CD8-positive, alpha-beta memory T cell (primary cell): Measurements from ENCODE around the gene RUBCN. TPM values are rescaled to one million over a fixed set of nuclear protein-coding genes. Genes with fewer than 3 reads are reported as not detected.

Source experiments
- CTCF ChIA-PET: fragments of 350-600 bp; sonication (Branson Sonifier 250); formaldehyde crosslinking; loops from one replicate; lab custom pipeline; 2021; ENCODE audit warnings: antibody characterized with exemption; lab: Charles Lee
- POLR2A ChIA-PET: fragments of 350-600 bp; sonication (Branson Sonifier 250); formaldehyde crosslinking; loops from one replicate; lab custom pipeline; 2021; ENCODE audit warnings: antibody characterized with exemption; lab: Charles Lee
- DNase-seq, 5 donors: peaks; one replicate each; pipeline versions ENCODE4 v3.0.0 to v3.0.0-alpha.2; 2020 to 2022; ENCODE audit warnings: mixed read lengths in 1 of 5
- H3K27ac ChIP-seq: one replicate; pipeline ENCODE4 v1.7.0; 2013; ENCODE audit warnings: low read depth, mild to moderate bottlenecking, low read length, moderate library complexity
- H3K27me3 ChIP-seq: 2 replicates; pipeline ENCODE4 v1.7.0; 2013; ENCODE audit warnings: low read length, mild to moderate bottlenecking; ENCODE audit not compliant: insufficient read depth, poor library complexity, severe bottlenecking
- H3K36me3 ChIP-seq: 2 replicates; pipeline ENCODE4 v1.7.0; 2013; ENCODE audit warnings: mild to moderate bottlenecking, low read length, moderate library complexity; ENCODE audit not compliant: insufficient read depth
- H3K4me1 ChIP-seq: 2 replicates; pipeline ENCODE4 v1.7.0; 2013; ENCODE audit warnings: mild to moderate bottlenecking, low read length, moderate library complexity; ENCODE audit not compliant: insufficient read depth
- H3K4me3 ChIP-seq: 2 replicates; pipeline ENCODE4 v1.7.0; 2013; ENCODE audit warnings: mild to moderate bottlenecking, low read length
- H3K9me3 ChIP-seq: 2 replicates; pipeline ENCODE4 v1.7.0; 2013; ENCODE audit warnings: mild to moderate bottlenecking, low read length
- H3K27ac Mint-ChIP-seq, 8 donors: one replicate each; pipeline ENCODE4 v1.8.0; 2020 to 2021; ENCODE audit warnings: mixed read lengths in 8 of 8, mild to moderate bottlenecking in 6 of 8, inconsistent platforms in 3 of 8, moderate library complexity in 3 of 8
- H3K27me3 Mint-ChIP-seq, 2 donors: one replicate each; pipeline ENCODE4 v1.8.0; 2020 to 2021; ENCODE audit warnings: mixed read lengths in 2 of 2, mild to moderate bottlenecking in 1 of 2, moderate library complexity in 1 of 2
- H3K36me3 Mint-ChIP-seq, 3 donors: one replicate each; pipeline ENCODE4 v1.8.0; 2020 to 2021; ENCODE audit warnings: mixed read lengths in 3 of 3, inconsistent platforms in 1 of 3, mild to moderate bottlenecking in 1 of 3
- H3K4me1 Mint-ChIP-seq, 3 donors: one replicate each; pipeline ENCODE4 v1.8.0; 2020 to 2021; ENCODE audit warnings: mixed read lengths in 3 of 3, inconsistent platforms in 1 of 3, mild to moderate bottlenecking in 1 of 3
- H3K4me3 Mint-ChIP-seq, 7 donors: one replicate each; pipeline ENCODE4 v1.8.0; 2020 to 2021; ENCODE audit warnings: mixed read lengths in 7 of 7, mild to moderate bottlenecking in 6 of 7, moderate library complexity in 4 of 7, inconsistent platforms in 2 of 7
- H3K9me3 Mint-ChIP-seq, 5 donors: one replicate each; pipeline ENCODE4 v1.8.0; 2020 to 2022; ENCODE audit warnings: mixed read lengths in 5 of 5, mild to moderate bottlenecking in 3 of 5, moderate library complexity in 2 of 5, inconsistent platforms in 1 of 5
- polyA plus RNA-seq: library from polyadenylated mRNA; unstranded; fragments of 300-500 nt; fragmentation: Illumina TruSeq; gene quantifications from one replicate; pipeline ENCODE4 v1.2.3, GENCODE V29; 2021
- total RNA-seq, 2 experiments: library from RNA; stranded (reverse); gene quantifications; one replicate each; pipeline ENCODE4 v1.2.3, GENCODE V29; 2021

RUBCN gene
- total and polyA plus RNA-seq, 3 experiments from 2014 or later = 26.6 to 45.9 (median 43.2) TPM

DNA sequence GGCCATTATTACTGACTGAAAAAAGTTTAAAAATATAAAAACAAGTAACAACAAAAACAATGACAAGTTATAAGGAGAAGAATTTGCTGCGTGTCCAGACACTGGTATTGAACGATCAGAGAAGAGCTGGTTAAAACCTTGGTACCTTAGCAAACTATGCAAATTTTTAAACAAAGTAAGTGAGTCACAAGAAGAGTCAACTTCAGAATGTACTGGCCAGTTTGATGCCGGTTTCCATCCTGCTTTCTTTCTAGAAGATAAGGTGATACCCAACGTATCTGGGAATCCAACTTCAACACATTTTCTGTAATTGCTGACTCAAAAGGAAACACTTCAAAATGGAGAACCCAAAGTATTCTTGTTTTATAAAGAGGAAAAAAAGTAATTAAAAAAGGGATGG is 49.8 kb downstream of the RUBCN start:
- Mint-ChIP-seq H3K4me3 (no peak overlapping the region), H3K9me3 (no peaks in the 10 kb centered on the region), H3K4me1 (no peaks in the 10 kb centered on the region), H3K36me3 (peaks cover 6 to 84% (median 24%) of the 10 kb centered on the region in 3 donors), H3K27ac (no peak overlapping the region), H3K27me3 (no peaks in the 10 kb centered on the region)
- no peaks in the 10 kb centered on the region for H3K27me3 ChIP-seq
- H3K9me3 ChIP-seq = no peaks in the 10 kb centered on the region
- H3K4me1 ChIP-seq = no peaks in the 10 kb centered on the region
- no peak overlapping the region for H3K27ac ChIP-seq
- H3K4me3 ChIP-seq = no peak overlapping the region
- ChIA-PET CTCF (no interaction called here), POLR2A (no interaction called here)
- no peak for DNase-seq
- H3K36me3 ChIP-seq = peaks cover 36% of the 10 kb centered on the region

DNA sequence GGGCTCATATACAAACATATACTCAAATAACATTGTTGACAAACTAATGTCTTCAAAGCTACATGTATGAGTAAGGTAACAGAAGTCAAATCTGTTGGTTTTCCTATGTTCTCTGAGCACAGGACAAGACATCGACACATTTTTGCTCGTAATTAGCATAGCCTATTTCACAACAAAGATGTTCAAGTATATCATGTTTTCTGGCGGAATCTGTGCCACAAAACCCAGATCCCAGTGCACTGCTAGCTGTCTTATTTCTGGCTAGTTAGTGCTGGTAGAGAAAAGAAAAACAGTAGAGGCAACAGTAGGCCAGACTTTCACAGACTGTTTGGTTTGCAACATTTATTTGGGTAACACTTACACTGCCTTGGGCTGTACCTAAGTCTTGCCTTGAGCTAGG is 51.2 kb downstream of the RUBCN start:
- Histone ChIP-seq H3K4me1 (no peaks in the 10 kb centered on the region), H3K4me3 (no peak overlapping the region), H3K9me3 (no peaks in the 10 kb centered on the region), H3K36me3 (peaks cover 39% of the 10 kb centered on the region), H3K27ac (no peak overlapping the region), H3K27me3 (no peaks in the 10 kb centered on the region)
- H3K27me3 Mint-ChIP-seq = no peaks in the 10 kb centered on the region
- DNase-seq = no peak
- no peaks in the 10 kb centered on the region for H3K4me1 Mint-ChIP-seq
- POLR2A ChIA-PET = no interaction called here
- CTCF ChIA-PET = interaction anchor here (0.6 to 1.2 kb wide), 3 partner anchors 18 to 1473 kb away, joined by 3 read pairs; no protein-coding TSS in a partner anchor
- no peaks in the 10 kb centered on the region for H3K9me3 Mint-ChIP-seq
- peaks cover 9 to 81% (median 21%) of the 10 kb centered on the region in 3 donors for H3K36me3 Mint-ChIP-seq
- no peak overlapping the region for H3K27ac Mint-ChIP-seq
- no peak overlapping the region for H3K4me3 Mint-ChIP-seq

DNA sequence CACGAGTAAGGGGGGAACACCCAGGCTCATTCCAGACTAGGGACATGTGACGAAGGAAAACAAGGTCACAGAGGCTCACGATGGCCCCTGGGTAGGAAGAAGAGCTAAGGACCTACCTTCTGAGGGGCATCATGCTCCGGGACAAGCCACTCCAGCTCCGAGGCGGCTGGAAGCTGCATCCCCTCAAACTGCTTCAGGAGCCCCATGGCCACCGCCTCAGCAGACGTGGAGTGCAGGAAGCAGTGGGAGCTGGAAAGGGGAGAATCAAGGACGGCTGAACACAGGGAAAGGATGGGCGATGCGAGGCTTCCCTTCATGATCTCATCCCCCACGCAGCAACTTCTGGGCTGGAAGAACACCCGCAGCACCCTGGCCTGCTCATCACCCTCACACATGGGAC is 53.5 kb downstream of the RUBCN start:
- Mint-ChIP-seq H3K36me3 (peaks cover 9 to 70% (median 14%) of the 10 kb centered on the region in 3 donors), H3K4me3 (no peak overlapping the region), H3K9me3 (no peaks in the 10 kb centered on the region), H3K27ac (peak overlapping the region in 2 of 8 donors; percentile 36 to 61), H3K27me3 (no peaks in the 10 kb centered on the region), H3K4me1 (no peaks in the 10 kb centered on the region)
- Histone ChIP-seq H3K4me3 (no peak overlapping the region), H3K27me3 (no peaks in the 10 kb centered on the region), H3K4me1 (no peaks in the 10 kb centered on the region), H3K9me3 (no peaks in the 10 kb centered on the region), H3K36me3 (peaks cover 37% of the 10 kb centered on the region), H3K27ac (no peak overlapping the region)
- CTCF ChIA-PET = no interaction called here
- no peak for DNase-seq
- POLR2A ChIA-PET = no interaction called here

DNA sequence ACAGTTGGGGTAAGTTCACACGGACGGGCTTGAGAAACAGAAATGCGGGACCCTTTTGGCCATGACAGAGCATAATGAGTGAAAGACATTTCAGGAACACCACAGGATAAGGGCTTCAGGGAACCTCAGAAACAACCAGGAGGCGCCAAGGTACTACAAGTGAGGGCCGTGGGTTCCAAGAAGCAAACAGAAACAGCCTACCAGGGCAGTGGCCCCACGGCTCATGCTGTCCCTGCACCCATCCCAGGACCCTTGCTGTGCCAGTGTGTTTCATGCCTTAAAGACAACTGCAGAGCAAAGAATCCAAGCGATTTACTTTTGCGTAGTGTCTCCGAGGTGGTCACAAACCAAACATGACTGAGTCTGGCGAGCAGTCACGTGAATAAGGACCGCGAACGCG is 54.0 kb downstream of the RUBCN start:
- DNase-seq = no peak
- H3K4me1 Mint-ChIP-seq = no peaks in the 10 kb centered on the region
- H3K4me1 ChIP-seq = no peaks in the 10 kb centered on the region
- H3K4me3 Mint-ChIP-seq = no peak overlapping the region
- H3K27me3 Mint-ChIP-seq = no peaks in the 10 kb centered on the region
- H3K27me3 ChIP-seq = no peaks in the 10 kb centered on the region
- H3K27ac Mint-ChIP-seq = peak overlapping the region in 1 of 8 donors; percentile 43
- no peak overlapping the region for H3K27ac ChIP-seq
- H3K36me3 ChIP-seq = peaks cover 37% of the 10 kb centered on the region
- CTCF ChIA-PET = no interaction called here
- H3K9me3 Mint-ChIP-seq = no peaks in the 10 kb centered on the region
- no peak overlapping the region for H3K4me3 ChIP-seq
- POLR2A ChIA-PET = no interaction called here
- H3K36me3 Mint-ChIP-seq = peaks cover 9 to 71% (median 13%) of the 10 kb centered on the region in 3 donors
- H3K9me3 ChIP-seq = no peaks in the 10 kb centered on the region

DNA sequence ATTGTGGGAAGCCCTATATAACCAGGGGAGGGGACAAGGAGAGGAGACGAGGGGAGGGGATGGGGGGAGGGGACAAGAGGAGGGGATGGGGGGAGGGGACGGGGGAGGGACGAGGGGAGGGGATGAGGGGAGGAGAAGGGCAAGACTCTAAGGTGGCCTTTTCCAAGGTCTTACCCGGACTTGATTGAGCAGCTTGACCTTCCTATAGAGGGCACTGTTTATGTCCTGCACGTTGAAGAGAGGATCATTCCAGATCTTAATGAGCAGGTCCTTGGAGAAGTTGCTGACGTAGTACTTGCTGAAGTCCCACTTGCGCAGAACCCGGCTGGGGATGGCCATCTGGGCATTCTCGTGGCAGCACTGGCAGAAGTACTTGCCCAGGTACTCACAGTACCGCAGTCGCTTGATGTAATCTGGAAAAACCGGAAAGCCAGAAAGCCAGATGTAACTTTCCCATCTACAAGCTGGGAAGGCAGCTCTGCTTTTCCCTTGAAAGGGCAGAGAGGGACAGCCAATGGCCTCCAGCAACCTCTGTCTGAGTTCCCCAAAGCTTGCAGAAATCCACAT is 55.7 kb downstream of the RUBCN start:
- Mint-ChIP-seq H3K27me3 (no peaks in the 10 kb centered on the region), H3K27ac (no peak overlapping the region), H3K4me3 (no peak overlapping the region), H3K9me3 (no peaks in the 10 kb centered on the region), H3K4me1 (no peaks in the 10 kb centered on the region), H3K36me3 (peaks cover 9 to 69% (median 13%) of the 10 kb centered on the region in 3 donors)
- H3K4me1 ChIP-seq = no peaks in the 10 kb centered on the region
- H3K36me3 ChIP-seq = peaks cover 32% of the 10 kb centered on the region
- no peaks in the 10 kb centered on the region for H3K9me3 ChIP-seq
- CTCF ChIA-PET = interaction anchor here (1.3 kb wide), 1 partner anchor 74 kb away, joined by 3 read pairs; no protein-coding TSS in a partner anchor
- DNase-seq = no peak
- H3K27me3 ChIP-seq = no peaks in the 10 kb centered on the region
- no peak overlapping the region for H3K4me3 ChIP-seq
- POLR2A ChIA-PET = no interaction called here
- H3K27ac ChIP-seq = no peak overlapping the region

DNA sequence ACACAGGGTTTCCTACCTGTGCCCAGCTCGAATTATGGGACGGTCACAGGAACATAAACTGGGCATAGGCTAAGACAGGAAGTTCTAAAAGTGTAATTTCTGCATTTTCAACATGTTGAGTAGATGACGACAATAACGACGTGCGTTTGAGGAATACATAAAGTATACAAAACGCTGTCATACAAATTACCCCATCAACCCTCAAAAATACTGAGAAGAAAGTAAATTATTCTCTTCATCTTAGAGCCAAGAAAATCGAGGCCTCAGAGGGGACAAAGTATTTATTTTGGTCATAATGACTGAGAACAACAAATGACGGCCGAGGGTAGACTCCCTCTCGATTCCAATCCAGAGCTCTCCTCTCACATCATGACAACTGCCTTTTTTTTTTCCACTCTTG is 60.8 kb downstream of the RUBCN start:
- DNase-seq = no peak
- no peak overlapping the region for H3K27ac Mint-ChIP-seq
- no peak overlapping the region for H3K27ac ChIP-seq
- peaks cover 14% of the 10 kb centered on the region for H3K36me3 ChIP-seq
- H3K9me3 ChIP-seq = no peaks in the 10 kb centered on the region
- no peak overlapping the region for H3K4me3 ChIP-seq
- H3K27me3 Mint-ChIP-seq = no peaks in the 10 kb centered on the region
- ChIA-PET POLR2A (no interaction called here), CTCF (interaction anchor here (1.6 to 2.1 kb wide), 2 partner anchors 37 to 77 kb away, joined by 3 to 8 read pairs; no protein-coding TSS in a partner anchor)
- H3K36me3 Mint-ChIP-seq = peaks cover 3 to 75% (median 19%) of the 10 kb centered on the region in 3 donors
- no peaks in the 10 kb centered on the region for H3K4me1 ChIP-seq
- H3K9me3 Mint-ChIP-seq = no peaks in the 10 kb centered on the region
- no peaks in the 10 kb centered on the region for H3K27me3 ChIP-seq
- H3K4me3 Mint-ChIP-seq = no peak overlapping the region
- H3K4me1 Mint-ChIP-seq = no peaks in the 10 kb centered on the region

DNA sequence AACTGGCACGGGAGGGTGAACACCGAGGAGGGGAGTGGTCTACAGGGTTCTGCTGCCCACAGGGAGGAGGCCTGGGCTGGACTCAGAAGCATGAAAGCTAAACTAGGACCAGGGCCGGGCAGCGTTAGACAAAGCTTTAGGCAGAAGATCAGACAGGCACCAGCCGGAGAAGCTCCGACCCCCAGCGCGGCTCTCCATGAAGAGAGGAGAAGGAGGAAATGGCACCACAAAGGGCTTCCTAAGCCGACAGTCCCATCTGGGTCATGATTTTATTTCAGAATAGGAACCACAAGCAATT is 61.2 kb downstream of the RUBCN start:
- CTCF ChIA-PET = interaction anchor here (2.1 kb wide), 1 partner anchor 76 kb away, joined by 8 read pairs; no protein-coding TSS in a partner anchor
- Histone ChIP-seq H3K4me3 (no peak overlapping the region), H3K27me3 (no peaks in the 10 kb centered on the region), H3K9me3 (no peaks in the 10 kb centered on the region), H3K36me3 (peaks cover 14% of the 10 kb centered on the region), H3K27ac (no peak overlapping the region), H3K4me1 (no peaks in the 10 kb centered on the region)
- Mint-ChIP-seq H3K4me3 (no peak overlapping the region), H3K9me3 (no peaks in the 10 kb centered on the region), H3K4me1 (no peaks in the 10 kb centered on the region), H3K27ac (no peak overlapping the region), H3K36me3 (peaks cover 3 to 73% (median 20%) of the 10 kb centered on the region in 3 donors), H3K27me3 (no peaks in the 10 kb centered on the region)
- POLR2A ChIA-PET = no interaction called here
- no peak for DNase-seq

DNA sequence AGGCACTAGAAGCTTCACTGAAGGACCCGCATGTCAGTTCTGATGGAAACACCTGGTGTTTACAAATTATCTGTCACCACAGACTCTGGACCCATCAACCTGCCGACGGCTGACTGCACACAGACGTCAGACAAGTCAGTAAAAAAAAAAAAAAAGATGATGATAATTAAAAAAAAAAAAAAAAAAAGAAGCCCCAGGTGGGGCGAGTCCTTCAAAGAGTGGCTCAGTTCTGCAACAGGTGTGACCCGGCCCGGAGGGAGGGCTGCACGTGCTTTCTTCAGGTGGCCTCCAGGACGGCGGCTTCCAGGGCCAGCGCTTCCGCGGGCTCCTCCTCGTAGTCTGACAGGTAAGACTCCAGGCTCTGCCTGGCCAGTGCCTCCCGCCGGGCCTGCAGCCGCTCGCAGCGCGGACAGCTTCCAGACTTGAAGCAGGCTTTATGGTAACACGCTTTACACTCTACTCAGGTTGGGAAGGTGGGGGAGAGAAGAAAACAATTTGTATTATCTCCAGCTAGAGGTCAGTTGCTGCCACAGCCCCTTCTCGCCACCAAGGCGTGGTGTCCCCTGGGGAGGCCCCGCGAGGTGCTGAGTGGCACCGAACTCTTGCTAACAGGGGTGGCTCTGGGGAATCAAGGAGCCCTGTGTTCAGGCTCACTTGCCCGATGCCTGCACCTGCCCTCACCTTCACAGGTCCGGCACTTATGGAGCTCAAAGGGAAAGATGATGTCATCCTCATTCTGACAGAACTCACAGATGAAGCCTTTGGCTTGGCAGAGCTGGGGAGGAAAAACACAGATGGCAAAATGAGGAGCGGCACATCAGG is 61.8 kb downstream of the RUBCN start:
- no peaks in the 10 kb centered on the region for H3K4me1 Mint-ChIP-seq
- no peak for DNase-seq
- no peak overlapping the region for H3K4me3 ChIP-seq
- H3K27me3 Mint-ChIP-seq = peaks cover 0 to 1% of the 10 kb centered on the region in 2 donors
- no peak overlapping the region for H3K27ac Mint-ChIP-seq
- no peak overlapping the region for H3K4me3 Mint-ChIP-seq
- H3K27ac ChIP-seq = no peak overlapping the region
- ChIA-PET POLR2A (no interaction called here), CTCF (interaction anchor here (2.1 kb wide), 1 partner anchor 76 kb away, joined by 8 read pairs; no protein-coding TSS in a partner anchor)
- H3K9me3 Mint-ChIP-seq = no peaks in the 10 kb centered on the region
- H3K36me3 ChIP-seq = peaks cover 14% of the 10 kb centered on the region
- H3K4me1 ChIP-seq = no peaks in the 10 kb centered on the region
- peaks cover 3 to 70% (median 20%) of the 10 kb centered on the region in 3 donors for H3K36me3 Mint-ChIP-seq
- H3K27me3 ChIP-seq = no peaks in the 10 kb centered on the region
- no peaks in the 10 kb centered on the region for H3K9me3 ChIP-seq
